Measurements from ENCODE around the gene PFDN6.
A peak's percentile ranks its signal among the peaks of the same experiment; 100 is the strongest.

PFDN6 gene

GRCh38 chr6:33294086-33294823 lies 4.9 kb downstream of the PFDN6 start:
- H3K27ac ChIP-seq, result no peak overlapping the region
- TF ChIP-seq CTCF (conservative IDR thresholded peaks at IDR 0.05), result no peak
- no peak for TF ChIP-seq ZFX (IDR thresholded peaks at IDR 0.05)

- no peak for TF ChIP-seq CTCF (conservative IDR thresholded peaks at IDR 0.05)
- TF ChIP-seq ZFX (IDR thresholded peaks at IDR 0.05), result no peak
- H3K27ac ChIP-seq, result no peak overlapping the region; the same call in 1 of the 2 replicates
These were observed 6.4 kb downstream of the PFDN6 start for GRCh38 chr6:33295621-33296369.

GRCh38 chr6:33296797-33297405 lies 7.5 kb downstream of the PFDN6 start:
- peak overlapping the region; percentile 87 for H3K27ac ChIP-seq
- TF ChIP-seq ZFX (IDR thresholded peaks at IDR 0.05), result no peak
- TF ChIP-seq CTCF (conservative IDR thresholded peaks at IDR 0.05), result no peak

GRCh38 chr6:33297406-33297955 lies 8.1 kb downstream of the PFDN6 start:
- peak overlapping the region; percentile 87 for H3K27ac ChIP-seq
- TF ChIP-seq ZFX (IDR thresholded peaks at IDR 0.05) (peak; percentile 44; the same call in 1 of the 2 replicates), CTCF (conservative IDR thresholded peaks at IDR 0.05) (no peak)

- TF ChIP-seq CTCF (conservative IDR thresholded peaks at IDR 0.05) (no peak), ZFX (IDR thresholded peaks at IDR 0.05) (no peak; the same call in 1 of the 2 replicates)
- peak overlapping the region; percentile 87 for H3K27ac ChIP-seq
These were observed 8.8 kb downstream of the PFDN6 start for GRCh38 chr6:33297956-33298772.

GRCh38 chr6:33298773-33299236 lies 9.4 kb downstream of the PFDN6 start, which contains the start of gene RGL2:
Gene RGL2 (minus strand): TSS chr6:33298942. CDS start chr6:33298610, 332 bp downstream.
- TF ChIP-seq ZFX (IDR thresholded peaks at IDR 0.05) (no peak), CTCF (conservative IDR thresholded peaks at IDR 0.05) (no peak)
- peak within 1 kb of the TSS; percentile 87 for H3K27ac ChIP-seq
